Prostate gland (tissue), 2 donors: ENCODE measurements around the gene NT5DC1.

Source experiments
- CTCF ChIP-seq, 4 experiments: fragments of 200-600 bp in 2 of 4; fragments of 450-650 bp in 2 of 4; sonication (generic) in 2 of 4; IDR thresholded peaks; 1 replicate in 3 of 4; 2 replicates in 1 of 4; pipeline ENCODE4 v1.5.1; 2016 to 2019; ENCODE audit warnings: antibody characterized with exemption in 4 of 4, mild to moderate bottlenecking in 2 of 4, moderate library complexity in 2 of 4
- POLR2A ChIP-seq: fragments of 450-650 bp; IDR thresholded peaks from one replicate; pipeline ENCODE4 v1.6.1; 2016; ENCODE audit warnings: antibody characterized with exemption, mild to moderate bottlenecking

GRCh38 chr6:116253505-116254296 lies 153.0 kb downstream of the NT5DC1 start, which contains the start of gene TSPYL4:
- peak in 1 of 4 experiments; percentile 13 for TF ChIP-seq CTCF (IDR thresholded peaks at IDR 0.05)
- TF ChIP-seq POLR2A = peak; percentile 96
